ENCODE results near the gene POMC.

GRCh38 chr2:25115902-25116301 is 52.5 kb downstream of the POMC start:
- TF ChIP-seq, protein P1, sequence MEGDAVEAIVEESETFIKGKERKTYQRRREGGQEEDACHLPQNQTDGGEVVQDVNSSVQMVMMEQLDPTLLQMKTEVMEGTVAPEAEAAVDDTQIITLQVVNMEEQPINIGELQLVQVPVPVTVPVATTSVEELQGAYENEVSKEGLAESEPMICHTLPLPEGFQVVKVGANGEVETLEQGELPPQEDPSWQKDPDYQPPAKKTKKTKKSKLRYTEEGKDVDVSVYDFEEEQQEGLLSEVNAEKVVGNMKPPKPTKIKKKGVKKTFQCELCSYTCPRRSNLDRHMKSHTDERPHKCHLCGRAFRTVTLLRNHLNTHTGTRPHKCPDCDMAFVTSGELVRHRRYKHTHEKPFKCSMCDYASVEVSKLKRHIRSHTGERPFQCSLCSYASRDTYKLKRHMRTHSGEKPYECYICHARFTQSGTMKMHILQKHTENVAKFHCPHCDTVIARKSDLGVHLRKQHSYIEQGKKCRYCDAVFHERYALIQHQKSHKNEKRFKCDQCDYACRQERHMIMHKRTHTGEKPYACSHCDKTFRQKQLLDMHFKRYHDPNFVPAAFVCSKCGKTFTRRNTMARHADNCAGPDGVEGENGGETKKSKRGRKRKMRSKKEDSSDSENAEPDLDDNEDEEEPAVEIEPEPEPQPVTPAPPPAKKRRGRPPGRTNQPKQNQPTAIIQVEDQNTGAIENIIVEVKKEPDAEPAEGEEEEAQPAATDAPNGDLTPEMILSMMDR (IDR thresholded peaks at IDR 0.05): no peak
- TF ChIP-seq ZFX (IDR thresholded peaks at IDR 0.05; ENCODE audit: borderline replicate concordance): no peak

Measured in 22Rv1 (cell line).